ENCODE measurements around the gene ZNF747.

ZNF747 gene

GRCh38 chr16:30510376-30510938 is 24.2 kb downstream of the ZNF747 start:
- no peak for DNase-seq

GRCh38 chr16:30509081-30509765 is 25.4 kb downstream of the ZNF747 start:
- no peak for DNase-seq

GRCh38 chr16:30503403-30504296 is 31.0 kb downstream of the ZNF747 start:
- DNase-seq = no peak

GRCh38 chr16:30499284-30499683 is 35.4 kb downstream of the ZNF747 start:
- DNase-seq = peak; percentile 34

- no peak for DNase-seq
These were observed 39.9 kb downstream of the ZNF747 start for GRCh38 chr16:30494709-30495108.

- no peak for DNase-seq
These were observed 40.6 kb downstream of the ZNF747 start for GRCh38 chr16:30493941-30494488.

- DNase-seq = no peak
These were observed 42.8 kb downstream of the ZNF747 start for GRCh38 chr16:30491744-30492308.

- no peak for DNase-seq
These were observed 43.4 kb downstream of the ZNF747 start for GRCh38 chr16:30491229-30491628.

- no peak for DNase-seq
These were observed 44.4 kb downstream of the ZNF747 start for GRCh38 chr16:30490210-30490609.

GRCh38 chr16:30488764-30489605 is 45.7 kb downstream of the ZNF747 start:
- no peak for DNase-seq

- no peak for DNase-seq
These were observed 48.7 kb downstream of the ZNF747 start for GRCh38 chr16:30485818-30486436.

GRCh38 chr16:30484887-30485286 is 49.8 kb downstream of the ZNF747 start:
- no peak for DNase-seq

GRCh38 chr16:30482366-30482765 is 52.3 kb downstream of the ZNF747 start:
- DNase-seq = no peak

GRCh38 chr16:30481381-30481780 is 53.3 kb downstream of the ZNF747 start:
- DNase-seq = no peak

Measured in SHP77 treated with DMSO at 0.1 percent for 48 hours (cell line).